Astrocyte of the spinal cord (primary cell): ENCODE measurements around the gene CPEB3.

Source experiments
- DNase-seq: peaks from one replicate; pipeline ENCODE4 v3.0.0; 2011; ENCODE audit warnings: low read depth, low spot score
- H3K4me3 ChIP-seq: 2 replicates; pipeline ENCODE4 v1.5.1; 2011; ENCODE audit warnings: low read depth, mild to moderate bottlenecking, low read length, moderate library complexity
- in situ Hi-C: cut with HindIII; loops from 2 replicates; pipeline ENCODE4 v1.10.0; 2017; ENCODE audit warnings: low sequenced_read_pairs
- TF ChIP-seq, protein P1 (sequence below): IDR thresholded peaks from 2 replicates; pipeline ENCODE4 v1.5.1; 2012; ENCODE audit warnings: low read depth, mild to moderate bottlenecking, low read length, inconsistent platforms

Gene CPEB3

DNA sequence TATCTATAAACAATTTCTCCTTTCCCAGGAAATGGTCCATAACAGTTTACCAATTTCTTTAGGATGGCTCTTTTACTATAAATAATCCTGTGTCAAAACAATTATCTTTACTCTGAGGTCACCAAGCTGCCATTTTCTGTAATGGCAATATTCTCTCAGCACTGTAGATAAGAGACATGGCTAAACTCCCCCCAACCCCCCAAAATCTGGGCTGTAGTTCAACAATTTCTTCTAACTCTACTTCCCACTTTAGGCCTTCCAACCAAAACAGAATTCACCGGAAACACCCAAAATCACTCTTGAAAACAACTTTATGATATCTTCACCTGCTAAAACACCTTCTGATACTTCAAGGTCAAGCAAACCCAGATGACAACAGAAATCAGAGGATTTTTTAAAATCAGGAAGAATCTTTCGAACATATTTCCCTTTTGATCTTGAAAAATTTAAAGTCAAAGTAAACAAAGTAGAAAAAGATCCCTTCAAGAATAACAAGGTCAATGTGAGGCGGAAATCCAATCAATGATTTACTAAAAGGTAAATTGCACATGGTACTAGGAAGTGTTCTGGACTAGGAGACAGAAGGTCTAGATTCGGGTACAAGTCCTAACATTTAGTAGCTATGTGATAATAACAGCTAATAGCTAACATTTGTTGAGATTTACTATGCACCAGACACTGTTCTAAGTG lies 176.8 kb downstream of the CPEB3 start:
- TF ChIP-seq, protein P1, sequence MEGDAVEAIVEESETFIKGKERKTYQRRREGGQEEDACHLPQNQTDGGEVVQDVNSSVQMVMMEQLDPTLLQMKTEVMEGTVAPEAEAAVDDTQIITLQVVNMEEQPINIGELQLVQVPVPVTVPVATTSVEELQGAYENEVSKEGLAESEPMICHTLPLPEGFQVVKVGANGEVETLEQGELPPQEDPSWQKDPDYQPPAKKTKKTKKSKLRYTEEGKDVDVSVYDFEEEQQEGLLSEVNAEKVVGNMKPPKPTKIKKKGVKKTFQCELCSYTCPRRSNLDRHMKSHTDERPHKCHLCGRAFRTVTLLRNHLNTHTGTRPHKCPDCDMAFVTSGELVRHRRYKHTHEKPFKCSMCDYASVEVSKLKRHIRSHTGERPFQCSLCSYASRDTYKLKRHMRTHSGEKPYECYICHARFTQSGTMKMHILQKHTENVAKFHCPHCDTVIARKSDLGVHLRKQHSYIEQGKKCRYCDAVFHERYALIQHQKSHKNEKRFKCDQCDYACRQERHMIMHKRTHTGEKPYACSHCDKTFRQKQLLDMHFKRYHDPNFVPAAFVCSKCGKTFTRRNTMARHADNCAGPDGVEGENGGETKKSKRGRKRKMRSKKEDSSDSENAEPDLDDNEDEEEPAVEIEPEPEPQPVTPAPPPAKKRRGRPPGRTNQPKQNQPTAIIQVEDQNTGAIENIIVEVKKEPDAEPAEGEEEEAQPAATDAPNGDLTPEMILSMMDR = no peak
- in situ Hi-C loops = no loop called here
- no peak for DNase-seq
- no peak overlapping the region for H3K4me3 ChIP-seq

DNA sequence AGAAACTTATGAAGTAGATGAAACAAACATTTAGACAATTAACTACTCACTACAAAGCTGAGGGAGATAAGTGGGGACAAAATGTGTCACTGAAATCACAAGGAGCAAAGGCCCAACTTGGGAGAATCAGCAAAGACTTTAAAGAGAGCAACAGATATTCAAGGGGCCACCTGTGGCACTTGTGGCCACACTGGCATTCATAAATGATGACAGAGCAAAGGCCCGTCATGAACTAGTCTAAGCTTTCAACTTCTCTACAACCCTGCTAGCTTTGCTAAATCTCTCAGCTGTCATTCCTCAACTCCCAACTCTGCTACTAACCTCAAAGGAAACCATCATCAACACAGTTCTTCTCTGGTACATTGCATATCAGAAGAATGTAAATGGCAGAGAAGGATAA lies 178.4 kb downstream of the CPEB3 start:
- TF ChIP-seq, protein P1 = no peak
- no peak for DNase-seq
- in situ Hi-C loops = no loop called here
- no peak overlapping the region for H3K4me3 ChIP-seq

DNA sequence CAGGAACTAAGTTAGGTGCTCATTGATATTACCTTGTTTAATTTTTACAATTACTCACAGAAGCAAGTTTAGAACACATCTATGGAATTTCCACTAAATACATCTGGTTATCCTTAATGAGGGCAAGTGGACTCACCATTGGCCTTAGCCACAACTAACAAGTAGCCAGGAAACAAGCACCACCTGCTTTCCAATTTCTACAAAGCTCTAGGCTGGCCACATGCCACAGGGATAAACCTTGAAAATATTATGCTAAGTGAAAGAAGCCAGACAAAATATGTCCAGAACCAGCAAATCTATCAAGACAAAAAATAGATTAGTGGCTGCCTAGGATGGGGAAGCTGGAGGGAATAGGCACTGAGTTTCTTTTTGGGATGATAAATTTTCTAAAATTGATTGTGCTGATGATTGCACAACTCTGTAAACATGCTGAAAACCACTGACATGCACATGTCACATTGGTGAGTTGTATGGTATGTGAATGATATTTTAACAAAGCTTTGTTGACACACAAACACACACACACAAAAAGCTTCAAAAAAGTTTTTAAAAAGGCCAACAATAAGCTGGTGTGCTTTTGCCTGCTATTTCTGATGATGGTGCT lies 179.4 kb downstream of the CPEB3 start:
- in situ Hi-C loops = no loop called here
- TF ChIP-seq, protein P1 = no peak
- H3K4me3 ChIP-seq = no peak overlapping the region
- DNase-seq = no peak

DNA sequence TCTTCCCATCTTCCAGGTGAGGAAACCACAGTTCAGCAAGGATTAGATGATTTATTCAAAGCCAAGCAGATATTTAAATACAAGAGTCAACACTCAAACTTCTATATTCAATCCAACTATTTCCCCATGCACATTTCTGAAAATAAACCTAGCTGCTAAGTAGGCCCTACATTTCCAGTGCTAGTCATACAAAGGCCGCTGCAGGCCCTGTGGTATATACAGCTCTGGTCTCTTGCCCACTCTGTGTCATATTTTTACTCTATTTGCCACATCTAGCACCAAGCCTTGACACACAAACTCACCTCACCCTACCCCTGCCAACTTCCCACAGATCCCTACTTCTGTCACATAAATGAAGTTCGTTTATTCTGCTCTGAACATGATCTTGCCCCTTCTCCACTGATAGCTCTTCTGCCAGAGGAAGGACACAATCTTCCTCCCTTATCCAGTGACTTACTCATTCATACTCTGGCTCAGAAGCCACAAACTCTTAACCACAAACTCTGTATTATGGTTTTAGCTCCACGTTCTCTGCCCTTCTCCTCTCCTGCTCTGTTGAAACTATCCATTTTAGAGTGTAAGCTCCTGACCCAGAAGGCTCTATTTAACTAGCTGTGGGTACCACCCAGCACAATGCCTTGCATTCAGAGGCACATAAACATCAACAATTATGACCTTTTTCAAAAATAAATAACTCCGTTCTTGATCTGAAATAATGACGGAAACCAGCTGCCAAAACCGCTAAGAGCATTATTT lies 180.7 kb downstream of the CPEB3 start:
- in situ Hi-C loops = no loop called here
- peak; percentile 45 for DNase-seq
- H3K4me3 ChIP-seq = no peak overlapping the region
- TF ChIP-seq, protein P1 = no peak

DNA sequence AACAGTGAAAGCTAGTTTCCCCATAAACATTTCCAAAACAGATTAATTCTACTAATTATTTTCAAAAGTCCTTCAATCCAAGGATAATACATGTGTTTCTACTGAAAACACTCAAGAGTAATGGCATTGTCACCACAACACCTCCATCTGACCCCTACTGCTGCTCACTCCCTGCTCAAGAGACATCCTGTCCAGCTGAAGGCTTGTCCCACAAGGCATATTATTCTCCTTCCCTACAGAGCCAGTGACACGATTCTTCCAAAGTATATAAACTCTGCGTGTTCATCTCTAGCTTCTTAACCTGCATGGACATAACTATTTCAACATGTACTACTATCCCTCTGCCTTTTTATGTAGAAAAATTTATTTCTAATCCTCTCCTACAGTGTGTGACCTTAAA lies 182.1 kb downstream of the CPEB3 start:
- H3K4me3 ChIP-seq = no peak overlapping the region
- in situ Hi-C loops = no loop called here
- DNase-seq = no peak
- TF ChIP-seq, protein P1 = no peak

DNA sequence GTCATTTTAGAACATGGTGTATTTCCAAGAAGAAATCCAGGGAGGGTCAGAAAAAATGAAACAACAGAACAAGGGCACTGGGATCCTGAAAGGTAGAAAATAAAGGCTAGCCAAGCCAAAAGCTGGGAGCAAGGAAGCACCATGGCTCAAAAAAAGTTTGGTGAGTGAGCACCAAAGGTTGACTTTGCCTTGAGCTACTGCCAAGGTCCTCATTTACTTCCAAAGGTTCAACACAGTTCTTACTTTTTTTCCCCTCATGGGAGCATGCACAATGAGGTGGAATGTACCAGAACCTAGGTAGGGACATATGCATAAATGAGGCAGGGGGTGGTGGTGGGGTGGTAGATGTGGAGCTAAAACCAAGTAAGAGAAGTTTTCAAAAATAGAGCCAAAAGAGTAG lies 182.8 kb downstream of the CPEB3 start:
- H3K4me3 ChIP-seq = no peak overlapping the region
- no peak for DNase-seq
- TF ChIP-seq, protein P1 = no peak
- in situ Hi-C loops = no loop called here
